ENCODE results near the gene SNRNP35.
"Not testable (repeated sequence)": the region's sequence is repeated elsewhere in the genome, so short reads cannot be mapped to it uniquely, and the experiment has no call there.

The SNRNP35 gene

DNA sequence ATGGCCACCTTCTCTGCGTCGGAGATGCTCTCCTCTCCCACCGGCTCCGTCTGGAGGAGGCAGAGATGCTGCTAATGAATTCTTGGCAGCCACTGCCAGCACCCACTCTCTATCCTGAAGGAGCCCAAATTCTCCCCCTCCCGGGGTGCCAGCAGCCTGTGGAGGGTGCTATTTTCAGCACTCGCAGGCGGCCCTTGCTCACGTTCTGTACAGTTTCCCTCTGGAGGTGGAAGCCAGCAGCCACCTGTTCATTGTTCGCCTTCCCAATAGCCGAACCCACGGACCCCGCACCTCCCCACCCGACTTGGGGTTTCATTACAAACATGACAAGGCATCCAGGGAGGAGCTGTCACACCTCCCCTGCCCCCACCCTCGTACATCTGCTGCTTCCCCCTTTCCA is 27.8 kb downstream of the SNRNP35 start:
- peaks cover 0 to 5% (median 0%) of the 10 kb centered on the region in 5 donors for H3K4me1 ChIP-seq (ENCODE audit: control insufficient read depth in 5 of 5, insufficient read depth in 5 of 5, low read length in 5 of 5)
- H3K27me3 ChIP-seq (ENCODE audit: control insufficient read depth in 5 of 5, insufficient read depth in 4 of 5, low read length in 5 of 5): no peaks in the 10 kb centered on the region
- peaks cover 0 to 25% (median 9%) of the 10 kb centered on the region in 5 donors for H3K36me3 ChIP-seq (ENCODE audit: control insufficient read depth in 5 of 5, insufficient read depth in 5 of 5, low read length in 5 of 5)
- H3K9me3 ChIP-seq (ENCODE audit: control insufficient read depth in 5 of 5, low read length in 5 of 5): no peaks in the 10 kb centered on the region
- no peak overlapping the region for H3K9ac ChIP-seq (ENCODE audit: low read length in 5 of 5)
- H3K27ac ChIP-seq (ENCODE audit: low read depth, low read length): no peak overlapping the region
- H3K4me3 ChIP-seq (ENCODE audit: low read depth in 1 of 5, low read length in 5 of 5): no peak overlapping the region

DNA sequence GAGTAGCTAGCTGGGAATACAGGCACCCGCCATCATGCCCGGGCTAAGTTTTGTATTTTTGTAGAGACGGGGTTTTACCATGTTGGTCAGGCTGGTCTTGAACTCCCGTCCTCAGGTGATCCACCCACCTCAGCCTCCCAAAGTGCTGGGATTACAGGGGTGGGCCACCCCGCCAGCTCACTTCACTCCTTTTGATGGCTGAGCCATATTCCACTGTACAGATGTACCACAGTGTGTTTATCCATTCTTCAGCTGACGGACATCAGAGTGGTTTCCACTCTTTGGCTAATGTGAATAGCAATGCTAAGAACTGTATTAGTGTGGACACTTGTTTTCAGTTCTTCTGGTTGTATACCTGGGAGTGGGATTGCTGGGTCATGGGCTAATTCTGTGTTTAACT is 29.5 kb downstream of the SNRNP35 start:
- Histone ChIP-seq H3K4me1 (ENCODE audit: control insufficient read depth in 5 of 5, insufficient read depth in 5 of 5, low read length in 5 of 5) (peaks cover 0 to 5% (median 0%) of the 10 kb centered on the region in 5 donors), H3K27ac (ENCODE audit: low read depth, low read length) (no peak overlapping the region), H3K4me3 (ENCODE audit: low read depth in 1 of 5, low read length in 5 of 5) (no peak overlapping the region), H3K36me3 (ENCODE audit: control insufficient read depth in 5 of 5, insufficient read depth in 5 of 5, low read length in 5 of 5) (peaks cover 0 to 28% (median 9%) of the 10 kb centered on the region in 5 donors), H3K9me3 (ENCODE audit: control insufficient read depth in 5 of 5, low read length in 5 of 5) (no peaks in the 10 kb centered on the region), H3K9ac (ENCODE audit: low read length in 5 of 5) (no peak overlapping the region), H3K27me3 (ENCODE audit: control insufficient read depth in 5 of 5, insufficient read depth in 4 of 5, low read length in 5 of 5) (no peaks in the 10 kb centered on the region)

DNA sequence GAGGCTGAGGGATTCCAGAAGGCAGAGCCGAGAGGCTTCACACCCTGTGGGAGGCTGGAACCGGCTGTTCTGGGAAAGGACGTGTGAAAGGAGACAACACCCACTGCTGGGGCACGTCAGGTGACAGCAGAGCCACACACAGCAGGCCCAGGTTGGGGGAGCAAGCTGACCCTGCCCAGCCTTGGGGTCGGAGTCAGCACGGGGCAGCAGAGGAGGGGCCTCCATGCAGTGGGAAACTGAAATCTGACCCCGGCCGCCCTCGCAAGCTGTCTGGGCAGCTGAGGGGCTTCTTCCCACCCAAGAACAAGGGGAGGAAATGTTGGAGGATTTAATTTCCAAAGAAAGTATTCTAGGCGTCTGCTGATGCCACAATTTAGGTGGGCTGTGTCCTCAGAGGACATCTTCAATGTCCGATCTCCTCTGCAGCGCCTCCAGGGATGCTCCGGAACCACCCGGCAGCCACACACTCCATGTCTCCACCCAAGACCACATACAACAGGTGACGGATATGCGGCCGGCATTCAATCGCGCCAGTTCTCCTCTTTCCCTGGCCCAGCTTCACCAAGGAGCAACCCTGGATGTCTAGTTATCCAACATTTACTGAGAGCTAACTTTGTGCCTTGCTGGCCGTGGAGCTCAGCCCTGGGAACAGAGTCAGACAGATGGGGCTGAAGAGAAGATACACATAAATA is 30.7 kb downstream of the SNRNP35 start:
- peaks cover 0 to 17% (median 8%) of the 10 kb centered on the region in 5 donors for H3K36me3 ChIP-seq (ENCODE audit: control insufficient read depth in 5 of 5, insufficient read depth in 5 of 5, low read length in 5 of 5)

DNA sequence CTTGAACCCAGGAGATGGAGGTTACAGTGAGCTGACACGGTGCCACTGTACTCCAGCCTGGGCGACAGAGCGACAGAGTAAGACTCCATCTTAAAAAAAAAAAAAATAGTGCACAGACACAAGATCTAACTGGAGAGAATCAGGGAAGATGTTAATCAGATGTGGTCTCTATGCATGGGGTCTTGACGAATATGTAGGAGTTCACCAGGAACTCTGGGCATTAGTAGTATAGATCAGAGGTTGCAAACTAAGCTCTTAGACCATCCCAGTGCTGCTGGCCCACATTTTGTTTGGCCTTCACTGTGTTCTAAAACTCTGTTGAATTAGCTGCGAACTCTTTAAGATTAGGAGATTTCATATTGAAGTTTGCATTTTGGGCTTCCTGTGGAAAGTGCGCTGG is 31.6 kb downstream of the SNRNP35 start:
- Histone ChIP-seq H3K9ac (ENCODE audit: low read length in 5 of 5) (no peak overlapping the region), H3K4me3 (ENCODE audit: low read depth in 1 of 5, low read length in 5 of 5) (no peak overlapping the region), H3K27me3 (ENCODE audit: control insufficient read depth in 5 of 5, insufficient read depth in 4 of 5, low read length in 5 of 5) (no peaks in the 10 kb centered on the region), H3K27ac (ENCODE audit: low read depth, low read length) (no peak overlapping the region), H3K36me3 (ENCODE audit: control insufficient read depth in 5 of 5, insufficient read depth in 5 of 5, low read length in 5 of 5) (peaks cover 0 to 16% (median 11%) of the 10 kb centered on the region in 5 donors), H3K4me1 (ENCODE audit: control insufficient read depth in 5 of 5, insufficient read depth in 5 of 5, low read length in 5 of 5) (no peaks in the 10 kb centered on the region), H3K9me3 (ENCODE audit: control insufficient read depth in 5 of 5, low read length in 5 of 5) (no peaks in the 10 kb centered on the region)

More for the DNA sequence above, 30.7 kb downstream of the SNRNP35 start:
- Histone ChIP-seq H3K4me3 (ENCODE audit: low read depth in 1 of 5, low read length in 5 of 5) (no peak overlapping the region), H3K9me3 (ENCODE audit: control insufficient read depth in 5 of 5, low read length in 5 of 5) (no peaks in the 10 kb centered on the region), H3K27ac (ENCODE audit: low read depth, low read length) (no peak overlapping the region), H3K9ac (ENCODE audit: low read length in 5 of 5) (no peak overlapping the region), H3K4me1 (ENCODE audit: control insufficient read depth in 5 of 5, insufficient read depth in 5 of 5, low read length in 5 of 5) (no peaks in the 10 kb centered on the region), H3K27me3 (ENCODE audit: control insufficient read depth in 5 of 5, insufficient read depth in 4 of 5, low read length in 5 of 5) (no peaks in the 10 kb centered on the region)

- H3K9ac ChIP-seq (ENCODE audit: low read length in 5 of 5): no peak overlapping the region
- H3K27me3 ChIP-seq (ENCODE audit: control insufficient read depth in 5 of 5, insufficient read depth in 4 of 5, low read length in 5 of 5): no peaks in the 10 kb centered on the region
- no peaks in the 10 kb centered on the region for H3K9me3 ChIP-seq (ENCODE audit: control insufficient read depth in 5 of 5, low read length in 5 of 5)
- H3K36me3 ChIP-seq (ENCODE audit: control insufficient read depth in 5 of 5, insufficient read depth in 5 of 5, low read length in 5 of 5): peaks cover 0 to 19% (median 8%) of the 10 kb centered on the region in 5 donors
- H3K4me3 ChIP-seq (ENCODE audit: low read depth in 1 of 5, low read length in 5 of 5): no peak overlapping the region
- no peaks in the 10 kb centered on the region for H3K4me1 ChIP-seq (ENCODE audit: control insufficient read depth in 5 of 5, insufficient read depth in 5 of 5, low read length in 5 of 5)
- H3K27ac ChIP-seq (ENCODE audit: low read depth, low read length): no peak overlapping the region
Observed at GRCh38 chr12:123490089-123490488, 32.1 kb downstream of the SNRNP35 start.

GRCh38 chr12:123491056-123491455 is 33.1 kb downstream of the SNRNP35 start:
- no peak overlapping the region for H3K4me3 ChIP-seq (ENCODE audit: low read depth in 1 of 5, low read length in 5 of 5)
- no peak overlapping the region for H3K27ac ChIP-seq (ENCODE audit: low read depth, low read length)
- H3K9me3 ChIP-seq (ENCODE audit: control insufficient read depth in 5 of 5, low read length in 5 of 5): no peaks in the 10 kb centered on the region
- H3K9ac ChIP-seq (ENCODE audit: low read length in 5 of 5): no peak overlapping the region
- H3K27me3 ChIP-seq (ENCODE audit: control insufficient read depth in 5 of 5, insufficient read depth in 4 of 5, low read length in 5 of 5): no peaks in the 10 kb centered on the region
- H3K4me1 ChIP-seq (ENCODE audit: control insufficient read depth in 5 of 5, insufficient read depth in 5 of 5, low read length in 5 of 5): no peaks in the 10 kb centered on the region
- H3K36me3 ChIP-seq (ENCODE audit: control insufficient read depth in 5 of 5, insufficient read depth in 5 of 5, low read length in 5 of 5): peaks cover 0 to 17% (median 8%) of the 10 kb centered on the region in 5 donors

- Histone ChIP-seq H3K4me1 (ENCODE audit: control insufficient read depth in 5 of 5, insufficient read depth in 5 of 5, low read length in 5 of 5) (no peaks in the 10 kb centered on the region), H3K4me3 (ENCODE audit: low read depth in 1 of 5, low read length in 5 of 5) (no peak overlapping the region), H3K9me3 (ENCODE audit: control insufficient read depth in 5 of 5, low read length in 5 of 5) (no peaks in the 10 kb centered on the region), H3K9ac (ENCODE audit: low read length in 5 of 5) (no peak overlapping the region), H3K27me3 (ENCODE audit: control insufficient read depth in 5 of 5, insufficient read depth in 4 of 5, low read length in 5 of 5) (no peaks in the 10 kb centered on the region), H3K36me3 (ENCODE audit: control insufficient read depth in 5 of 5, insufficient read depth in 5 of 5, low read length in 5 of 5) (peaks cover 0 to 20% (median 12%) of the 10 kb centered on the region in 5 donors), H3K27ac (ENCODE audit: low read depth, low read length) (no peak overlapping the region)
Observed at GRCh38 chr12:123491481-123491880, 33.5 kb downstream of the SNRNP35 start.

DNA sequence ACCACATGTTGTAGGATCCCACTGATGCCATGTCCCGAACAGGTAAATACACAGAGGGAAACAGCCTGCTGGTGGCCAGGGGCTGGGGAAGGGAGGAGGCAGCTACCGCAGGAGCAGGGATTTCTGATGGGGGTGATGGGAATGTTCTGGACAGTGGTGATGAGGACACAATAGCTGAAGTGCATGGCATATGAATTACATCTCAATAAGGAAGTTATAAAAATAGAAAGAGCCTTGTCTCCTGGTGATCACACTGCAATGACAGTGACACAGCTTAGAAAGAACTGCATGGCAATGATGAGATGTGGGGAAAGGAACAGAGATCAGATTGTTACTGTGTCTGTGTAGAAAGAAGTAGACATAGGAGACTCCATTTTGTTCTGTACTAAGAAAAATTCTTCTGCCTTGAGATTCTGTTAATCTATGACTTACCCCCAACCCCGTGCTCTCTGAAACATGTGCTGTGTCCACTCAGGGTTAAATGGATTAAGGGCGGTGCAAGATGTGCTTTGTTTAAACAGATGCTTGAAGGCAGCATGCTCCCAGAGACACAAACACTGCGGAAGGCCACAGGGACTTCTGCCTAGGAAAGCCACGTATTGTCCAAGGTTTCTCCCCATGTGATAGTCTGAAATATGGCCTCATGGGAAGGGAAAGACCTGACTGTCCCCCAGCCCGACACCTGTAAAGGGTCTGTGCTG is 34.5 kb downstream of the SNRNP35 start:
- H3K27ac ChIP-seq (ENCODE audit: low read depth, low read length); H3K9me3 ChIP-seq (ENCODE audit: control insufficient read depth in 5 of 5, low read length in 5 of 5); H3K4me3 ChIP-seq (ENCODE audit: low read depth in 1 of 5, low read length in 5 of 5); H3K4me1 ChIP-seq (ENCODE audit: control insufficient read depth in 5 of 5, insufficient read depth in 5 of 5, low read length in 5 of 5); H3K27me3 ChIP-seq (ENCODE audit: control insufficient read depth in 5 of 5, insufficient read depth in 4 of 5, low read length in 5 of 5); H3K9ac ChIP-seq (ENCODE audit: low read length in 5 of 5): not testable (repeated sequence)
- peaks cover 0 to 28% (median 18%) of the 10 kb centered on the region in 5 donors for H3K36me3 ChIP-seq (ENCODE audit: control insufficient read depth in 5 of 5, insufficient read depth in 5 of 5, low read length in 5 of 5)

GRCh38 chr12:123494124-123494851 is 36.3 kb downstream of the SNRNP35 start:
- Histone ChIP-seq H3K36me3 (ENCODE audit: control insufficient read depth in 5 of 5, insufficient read depth in 5 of 5, low read length in 5 of 5) (peaks cover 0 to 40% (median 34%) of the 10 kb centered on the region in 5 donors), H3K4me1 (ENCODE audit: control insufficient read depth in 5 of 5, insufficient read depth in 5 of 5, low read length in 5 of 5) (no peaks in the 10 kb centered on the region), H3K27me3 (ENCODE audit: control insufficient read depth in 5 of 5, insufficient read depth in 4 of 5, low read length in 5 of 5) (no peaks in the 10 kb centered on the region), H3K27ac (ENCODE audit: low read depth, low read length) (no peak overlapping the region), H3K4me3 (ENCODE audit: low read depth in 1 of 5, low read length in 5 of 5) (no peak overlapping the region), H3K9me3 (ENCODE audit: control insufficient read depth in 5 of 5, low read length in 5 of 5) (no peaks in the 10 kb centered on the region), H3K9ac (ENCODE audit: low read length in 5 of 5) (no peak overlapping the region)

- no peak overlapping the region for H3K9ac ChIP-seq (ENCODE audit: low read length in 5 of 5)
- peaks cover 0 to 39% (median 33%) of the 10 kb centered on the region in 5 donors for H3K36me3 ChIP-seq (ENCODE audit: control insufficient read depth in 5 of 5, insufficient read depth in 5 of 5, low read length in 5 of 5)
- no peaks in the 10 kb centered on the region for H3K9me3 ChIP-seq (ENCODE audit: control insufficient read depth in 5 of 5, low read length in 5 of 5)
- no peaks in the 10 kb centered on the region for H3K4me1 ChIP-seq (ENCODE audit: control insufficient read depth in 5 of 5, insufficient read depth in 5 of 5, low read length in 5 of 5)
- no peaks in the 10 kb centered on the region for H3K27me3 ChIP-seq (ENCODE audit: control insufficient read depth in 5 of 5, insufficient read depth in 4 of 5, low read length in 5 of 5)
- no peak overlapping the region for H3K4me3 ChIP-seq (ENCODE audit: low read depth in 1 of 5, low read length in 5 of 5)
- no peak overlapping the region for H3K27ac ChIP-seq (ENCODE audit: low read depth, low read length)
Observed at GRCh38 chr12:123497065-123497464, 39.1 kb downstream of the SNRNP35 start.
